ENCODE measurements around the gene LMF1.

Gene LMF1

GRCh38 chr16:848510-849253 is 122.1 kb downstream of the LMF1 start:
- H3K79me2 ChIP-seq (ENCODE audit: low read length) = no peaks in the 10 kb centered on the region
- TF ChIP-seq CTCF (IDR thresholded peaks at IDR 0.05; ENCODE audit: low read depth, low read length) (no peak), EZH2phosphoT487 (IDR thresholded peaks at IDR 0.05; ENCODE audit: low read depth) (no peak)
- H3K4me2 ChIP-seq (ENCODE audit: low read length) = no peak overlapping the region
- H3K36me3 ChIP-seq (replicated peaks; ENCODE audit: low read depth, low read length) = no peaks in the 10 kb centered on the region
- no peaks in the 10 kb centered on the region for H3K9me3 ChIP-seq (ENCODE audit: insufficient read depth, low read length)
- H3K27ac ChIP-seq (ENCODE audit: low read length) = no peak overlapping the region
- H3K4me1 ChIP-seq (ENCODE audit: low read length) = no peaks in the 10 kb centered on the region
- no peaks in the 10 kb centered on the region for H4K20me1 ChIP-seq (ENCODE audit: insufficient read depth, low read length)
- no peak overlapping the region for H2AFZ ChIP-seq (ENCODE audit: low read depth, low read length)
- no peaks in the 10 kb centered on the region for H3K27me3 ChIP-seq (ENCODE audit: low read depth, low read length)
- H3K4me3 ChIP-seq (ENCODE audit: low read length) = no peak overlapping the region
- no peak overlapping the region for H3K9ac ChIP-seq (ENCODE audit: low read length)

GRCh38 chr16:847681-848445 is 122.9 kb downstream of the LMF1 start:
- Histone ChIP-seq H2AFZ (ENCODE audit: low read depth, low read length) (no peak overlapping the region), H3K4me1 (ENCODE audit: low read length) (no peaks in the 10 kb centered on the region), H3K27me3 (ENCODE audit: low read depth, low read length) (no peaks in the 10 kb centered on the region), H3K36me3 (replicated peaks; ENCODE audit: low read depth, low read length) (no peaks in the 10 kb centered on the region), H3K79me2 (ENCODE audit: low read length) (no peaks in the 10 kb centered on the region), H3K9me3 (ENCODE audit: insufficient read depth, low read length) (no peaks in the 10 kb centered on the region), H3K9ac (ENCODE audit: low read length) (no peak overlapping the region), H3K4me3 (ENCODE audit: low read length) (no peak overlapping the region), H3K27ac (ENCODE audit: low read length) (no peak overlapping the region), H4K20me1 (ENCODE audit: insufficient read depth, low read length) (no peaks in the 10 kb centered on the region), H3K4me2 (ENCODE audit: low read length) (no peak overlapping the region)
- TF ChIP-seq CTCF (IDR thresholded peaks at IDR 0.05; ENCODE audit: low read depth, low read length) = no peak
- TF ChIP-seq EZH2phosphoT487 (IDR thresholded peaks at IDR 0.05; ENCODE audit: low read depth) = no peak

- no peak overlapping the region for H2AFZ ChIP-seq (ENCODE audit: low read depth, low read length)
- H3K4me3 ChIP-seq (ENCODE audit: low read length) = no peak overlapping the region
- no peaks in the 10 kb centered on the region for H4K20me1 ChIP-seq (ENCODE audit: insufficient read depth, low read length)
- H3K9ac ChIP-seq (ENCODE audit: low read length) = no peak overlapping the region
- H3K9me3 ChIP-seq (ENCODE audit: insufficient read depth, low read length) = no peaks in the 10 kb centered on the region
- H3K27ac ChIP-seq (ENCODE audit: low read length) = no peak overlapping the region
- no peaks in the 10 kb centered on the region for H3K27me3 ChIP-seq (ENCODE audit: low read depth, low read length)
- no peaks in the 10 kb centered on the region for H3K79me2 ChIP-seq (ENCODE audit: low read length)
- H3K36me3 ChIP-seq (replicated peaks; ENCODE audit: low read depth, low read length) = no peaks in the 10 kb centered on the region
- no peaks in the 10 kb centered on the region for H3K4me1 ChIP-seq (ENCODE audit: low read length)
- no peak overlapping the region for H3K4me2 ChIP-seq (ENCODE audit: low read length)
- TF ChIP-seq CTCF (IDR thresholded peaks at IDR 0.05; ENCODE audit: low read depth, low read length) (no peak), EZH2phosphoT487 (IDR thresholded peaks at IDR 0.05; ENCODE audit: low read depth) (no peak)
Measured at GRCh38 chr16:847151-847550, 123.6 kb downstream of the LMF1 start.

GRCh38 chr16:845351-845745 is 125.4 kb downstream of the LMF1 start:
- H3K9ac ChIP-seq (ENCODE audit: low read length) = no peak overlapping the region
- H3K9me3 ChIP-seq (ENCODE audit: insufficient read depth, low read length) = no peaks in the 10 kb centered on the region
- no peaks in the 10 kb centered on the region for H3K4me1 ChIP-seq (ENCODE audit: low read length)
- H3K79me2 ChIP-seq (ENCODE audit: low read length) = no peaks in the 10 kb centered on the region
- no peak overlapping the region for H3K4me2 ChIP-seq (ENCODE audit: low read length)
- H2AFZ ChIP-seq (ENCODE audit: low read depth, low read length) = no peak overlapping the region
- no peaks in the 10 kb centered on the region for H3K36me3 ChIP-seq (replicated peaks; ENCODE audit: low read depth, low read length)
- H4K20me1 ChIP-seq (ENCODE audit: insufficient read depth, low read length) = no peaks in the 10 kb centered on the region
- no peak overlapping the region for H3K4me3 ChIP-seq (ENCODE audit: low read length)
- TF ChIP-seq CTCF (IDR thresholded peaks at IDR 0.05; ENCODE audit: low read depth, low read length) = no peak
- no peak for TF ChIP-seq EZH2phosphoT487 (IDR thresholded peaks at IDR 0.05; ENCODE audit: low read depth)
- no peak overlapping the region for H3K27ac ChIP-seq (ENCODE audit: low read length)
- no peaks in the 10 kb centered on the region for H3K27me3 ChIP-seq (ENCODE audit: low read depth, low read length)
